ENCODE results near the gene DOCK2.

GRCh38 chr5:169922474-169922873 is 285.4 kb downstream of the DOCK2 start:
- TF ChIP-seq CTCF (optimal IDR thresholded peaks at IDR 0.05 in 1 of 3, IDR thresholded peaks at IDR 0.05 in 1 of 3, conservative IDR thresholded peaks at IDR 0.05 in 1 of 3; ENCODE audit: extremely low read depth in 1 of 3, insufficient read depth in 2 of 3, low read length in 3 of 3) (no peak), EZH2 (IDR thresholded peaks at IDR 0.05; ENCODE audit: low read length) (no peak)

Measured in keratinocyte (primary cell).